K562 (cell line): ENCODE data around the gene FHL5. TPM values are rescaled to one million over a fixed set of nuclear protein-coding genes. Genes with fewer than 3 reads are reported as not detected.

ENCODE experiments used
- CHD1 ChIP-seq: fragments of 200-600 bp; sonication (generic); IDR thresholded peaks from one replicate; pipeline ENCODE4 v1.6.1; 2012; ENCODE audit warnings: mild to moderate bottlenecking, moderate library complexity, low read length, inconsistent platforms
- ILF3 ChIP-seq: fragments of 450-650 bp; IDR thresholded peaks from 2 replicates; pipeline ENCODE4 v1.6.1; 2018; ENCODE audit warnings: antibody characterized with exemption, mild to moderate bottlenecking, moderate library complexity, borderline replicate concordance
- SMAD1 ChIP-seq: fragments of 150-350 bp; IDR thresholded peaks from 2 replicates; pipeline ENCODE4 v1.6.1; 2014; ENCODE audit warnings: low read length, low read depth; ENCODE audit not compliant: partially characterized antibody
- TFE3 ChIP-seq: fragments of 450-650 bp; formaldehyde crosslinking; IDR thresholded peaks from 2 replicates; pipeline ENCODE4 v1.4.0; 2020; ENCODE audit warnings: mild to moderate bottlenecking, mixed read lengths
- ZNF134 ChIP-seq: fragments of 250-450 bp; sonication (Bioruptor Pico); conservative IDR thresholded peaks from 2 replicates; pipeline ENCODE4 v1.4.0; 2020
- polyA plus RNA-seq, 8 experiments: library from polyadenylated mRNA; depleted of rRNA in 4 of 8; stranded (reverse) in 5 of 8; unstranded in 3 of 8; fragments of >200 nt; fragmentation: Nextera tagmentation in 2 of 8; fragmentation: Illumina TruSeq in 1 of 8; extraction: Ambion mirVana in 2 of 8; extraction: Trizol in 1 of 8; gene quantifications; 2 replicates each; pipeline versions ENCODE4 v1.2.1 to v1.2.3, GENCODE V29; 2011 to 2014; ENCODE audit warnings: inconsistent platforms in 1 of 8, missing spikeins in 1 of 8
- total RNA-seq, 7 experiments: library from RNA; depleted of rRNA in 6 of 7; stranded (reverse); fragments of >200 nt in 6 of 7; fragmentation: Illumina TruSeq in 2 of 7; extraction: Trizol in 2 of 7; gene quantifications; 2 replicates each; pipeline versions ENCODE4 v1.2.1 to v1.2.3, GENCODE V29; 2011 to 2021; ENCODE audit warnings: low replicate concordance in 1 of 7
- TF ChIP-seq, protein P1 (sequence below), 2 experiments: fragments of 450-650 bp in 1 of 2; sonication (generic) in 1 of 2; formaldehyde crosslinking in 1 of 2; IDR thresholded peaks; 2 replicates each; pipeline versions ENCODE4 v1.7.1 to v1.9.0; 2016 to 2022; ENCODE audit warnings: inconsistent platforms in 1 of 2, mild to moderate bottlenecking in 1 of 2, missing genetic modification reagents in 1 of 2

Gene FHL5
- total and polyA plus RNA-seq, 9 of the 15 experiments (the other 6 are each of a cell fraction or from before 2014, with no cell fraction given): not detected

DNA sequence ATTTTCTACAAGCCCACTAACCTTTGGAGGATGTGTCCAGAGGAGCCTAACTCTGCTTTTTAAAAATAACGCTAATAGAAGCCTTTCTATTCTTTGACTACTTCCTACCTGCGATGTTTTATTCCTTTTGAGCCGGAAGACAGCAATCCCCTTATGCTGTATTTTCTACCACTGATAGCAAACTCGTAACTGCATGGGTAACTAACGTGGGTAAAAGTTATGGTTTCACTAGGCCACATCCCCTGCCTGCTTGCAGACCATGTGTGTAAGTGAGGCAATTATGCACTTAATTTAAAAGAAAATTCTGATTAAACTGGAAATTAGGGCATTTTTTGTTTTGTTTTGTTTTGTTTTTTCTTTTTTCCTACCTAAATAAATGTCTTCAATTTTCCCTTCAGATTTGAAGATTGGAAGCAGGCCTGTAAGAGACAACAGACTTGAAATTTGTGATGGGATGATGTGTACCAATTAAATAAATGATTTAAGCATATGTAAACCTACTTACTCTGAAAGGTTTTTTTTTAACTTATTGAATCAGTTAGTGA, 40.4 kb upstream of the FHL5 start (continued):
- TF ChIP-seq TFE3 (no peak), ILF3 (no peak), CHD1 (peak; percentile 10), SMAD1 (no peak), ZNF134 (CRISPR knock-in tag) (no peak)
- TF ChIP-seq, protein P1, sequence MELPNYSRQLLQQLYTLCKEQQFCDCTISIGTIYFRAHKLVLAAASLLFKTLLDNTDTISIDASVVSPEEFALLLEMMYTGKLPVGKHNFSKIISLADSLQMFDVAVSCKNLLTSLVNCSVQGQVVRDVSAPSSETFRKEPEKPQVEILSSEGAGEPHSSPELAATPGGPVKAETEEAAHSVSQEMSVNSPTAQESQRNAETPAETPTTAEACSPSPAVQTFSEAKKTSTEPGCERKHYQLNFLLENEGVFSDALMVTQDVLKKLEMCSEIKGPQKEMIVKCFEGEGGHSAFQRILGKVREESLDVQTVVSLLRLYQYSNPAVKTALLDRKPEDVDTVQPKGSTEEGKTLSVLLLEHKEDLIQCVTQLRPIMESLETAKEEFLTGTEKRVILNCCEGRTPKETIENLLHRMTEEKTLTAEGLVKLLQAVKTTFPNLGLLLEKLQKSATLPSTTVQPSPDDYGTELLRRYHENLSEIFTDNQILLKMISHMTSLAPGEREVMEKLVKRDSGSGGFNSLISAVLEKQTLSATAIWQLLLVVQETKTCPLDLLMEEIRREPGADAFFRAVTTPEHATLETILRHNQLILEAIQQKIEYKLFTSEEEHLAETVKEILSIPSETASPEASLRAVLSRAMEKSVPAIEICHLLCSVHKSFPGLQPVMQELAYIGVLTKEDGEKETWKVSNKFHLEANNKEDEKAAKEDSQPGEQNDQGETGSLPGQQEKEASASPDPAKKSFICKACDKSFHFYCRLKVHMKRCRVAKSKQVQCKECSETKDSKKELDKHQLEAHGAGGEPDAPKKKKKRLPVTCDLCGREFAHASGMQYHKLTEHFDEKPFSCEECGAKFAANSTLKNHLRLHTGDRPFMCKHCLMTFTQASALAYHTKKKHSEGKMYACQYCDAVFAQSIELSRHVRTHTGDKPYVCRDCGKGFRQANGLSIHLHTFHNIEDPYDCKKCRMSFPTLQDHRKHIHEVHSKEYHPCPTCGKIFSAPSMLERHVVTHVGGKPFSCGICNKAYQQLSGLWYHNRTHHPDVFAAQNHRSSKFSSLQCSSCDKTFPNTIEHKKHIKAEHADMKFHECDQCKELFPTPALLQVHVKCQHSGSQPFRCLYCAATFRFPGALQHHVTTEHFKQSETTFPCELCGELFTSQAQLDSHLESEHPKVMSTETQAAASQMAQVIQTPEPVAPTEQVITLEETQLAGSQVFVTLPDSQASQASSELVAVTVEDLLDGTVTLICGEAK (IDR thresholded peaks at IDR 0.05): peak; percentile 19; the same call in 1 of the 2 replicates
- TF ChIP-seq, protein P1 (CRISPR knock-in tag; IDR thresholded peaks at IDR 0.05): no peak
